PC-3 (cell line): Measurements from ENCODE around the gene STARD3. TPM values are rescaled to one million over a fixed set of nuclear protein-coding genes. Genes with fewer than 3 reads are reported as not detected.

Experiments used
- ATAC-seq: fragments of 200-7000 bp; cut with Tn5 transposase; 2 replicates; pipeline ENCODE4 v1.9.1; 2020; ENCODE audit warnings: mild to moderate bottlenecking, moderate library complexity
- BruUV-seq: library from RNA; stranded (reverse); fragments of 400-500 nt; replicated peaks from 2 replicates; lab custom pipeline; 2021; lab: Mats Ljungman, UMichigan
- CTCF ChIA-PET: fragments of 300-600 bp; sonication (Branson Sonifier 250); formaldehyde crosslinking; loops from one replicate; lab custom pipeline; 2022; ENCODE audit warnings: antibody characterized with exemption; lab: Charles Lee
- POLR2A ChIA-PET: fragments of 300-600 bp; sonication (Branson Sonifier 250); formaldehyde crosslinking; loops from one replicate; lab custom pipeline; 2022; ENCODE audit warnings: antibody characterized with exemption; ENCODE audit not compliant: unreplicated experiment; lab: Charles Lee
- DNase-seq: peaks from one replicate; pipeline ENCODE4 v3.0.0-alpha.2; 2015
- H2AFZ ChIP-seq: fragments of 300-600 bp; sonication (generic); 2 replicates; pipeline ENCODE4 v1.6.0; 2016; ENCODE audit warnings: antibody characterized with exemption, low read length
- H3F3A ChIP-seq: fragments of 300-600 bp; sonication (generic); one replicate; pipeline ENCODE4 v1.6.0; 2017; ENCODE audit warnings: antibody characterized with exemption, low read length, control low read depth, mild to moderate bottlenecking; ENCODE audit not compliant: unreplicated experiment
- H3K27ac ChIP-seq: fragments of 300-600 bp; sonication (generic); 2 replicates; pipeline ENCODE4 v1.5.1; 2016; ENCODE audit warnings: mild to moderate bottlenecking, low read length
- H3K27me3 ChIP-seq: fragments of 300-600 bp; sonication (generic); 2 replicates; pipeline ENCODE4 v1.6.1; 2016; ENCODE audit warnings: low read length, mixed read lengths
- H3K36me3 ChIP-seq: fragments of 300-600 bp; sonication (generic); 2 replicates; pipeline ENCODE4 v1.6.1; 2016; ENCODE audit warnings: low read depth, mixed run types, low read length, mixed read lengths
- H3K4me1 ChIP-seq: fragments of 300-600 bp; sonication (generic); 2 replicates; pipeline ENCODE4 v1.5.1; 2016; ENCODE audit warnings: low read length; ENCODE audit not compliant: insufficient read depth
- H3K4me2 ChIP-seq: fragments of 300-600 bp; sonication (generic); 2 replicates; pipeline ENCODE4 v1.6.0; 2016; ENCODE audit warnings: low read length
- H3K4me3 ChIP-seq: fragments of 300-600 bp; sonication (generic); 2 replicates; pipeline ENCODE4 v1.5.1; 2016; ENCODE audit warnings: mild to moderate bottlenecking, low read length, mixed read lengths
- H3K79me2 ChIP-seq: fragments of 300-600 bp; sonication (generic); 2 replicates; pipeline ENCODE4 v1.6.1; 2017; ENCODE audit warnings: low read length, mixed read lengths
- H3K9ac ChIP-seq: fragments of 300-600 bp; sonication (generic); 2 replicates; pipeline ENCODE4 v1.6.0; 2016; ENCODE audit warnings: mild to moderate bottlenecking, low read length
- H3K9me2 ChIP-seq: fragments of 300-600 bp; sonication (generic); replicated peaks from 2 replicates; pipeline ENCODE4 v1.6.1; 2016; ENCODE audit warnings: mixed run types, low read length, mixed read lengths
- H3K9me3 ChIP-seq: fragments of 300-600 bp; sonication (generic); 2 replicates; pipeline ENCODE4 v1.6.1; 2016; ENCODE audit warnings: low read length, mixed read lengths
- H4K20me1 ChIP-seq: fragments of 300-600 bp; sonication (generic); 2 replicates; pipeline ENCODE4 v1.6.1; 2016; ENCODE audit warnings: low read length, mixed read lengths
- CTCF ChIP-seq: fragments of 300-600 bp; sonication (generic); conservative IDR thresholded peaks from 2 replicates; pipeline ENCODE4 v1.5.1; 2017; ENCODE audit warnings: antibody characterized with exemption, low read depth, mild to moderate bottlenecking, low read length
- EZH2 ChIP-seq: fragments of 300-600 bp; sonication (generic); IDR thresholded peaks from one replicate; pipeline ENCODE4 v1.6.1; 2017; ENCODE audit warnings: antibody characterized with exemption, mild to moderate bottlenecking, low read length; ENCODE audit not compliant: unreplicated experiment
- EZH2phosphoT487 ChIP-seq: fragments of 300-600 bp; sonication (generic); IDR thresholded peaks from 2 replicates; pipeline ENCODE4 v1.6.1; 2018; ENCODE audit warnings: mild to moderate bottlenecking, antibody characterized with exemption, low read length, borderline replicate concordance
- intact Hi-C: fragments of 100-400 bp; cut with micrococcal nuclease; formaldehyde crosslinking; loops from 2 replicates; pipeline ENCODE4 v1.9.0; 2023
- total RNA-seq: library from RNA; depleted of rRNA; stranded (reverse); fragments of >200 nt; gene quantifications from 2 replicates; pipeline ENCODE4 v1.2.3, GENCODE V29; 2014

STARD3 gene
- total RNA-seq, 1 experiment from 2014 or later = 30.5 TPM

- intact Hi-C loops = no loop called here
- no peaks in the 10 kb centered on the region for H4K20me1 ChIP-seq
Measured at GRCh38 chr17:39639566-39640458, 2.9 kb downstream of the STARD3 start.

DNA sequence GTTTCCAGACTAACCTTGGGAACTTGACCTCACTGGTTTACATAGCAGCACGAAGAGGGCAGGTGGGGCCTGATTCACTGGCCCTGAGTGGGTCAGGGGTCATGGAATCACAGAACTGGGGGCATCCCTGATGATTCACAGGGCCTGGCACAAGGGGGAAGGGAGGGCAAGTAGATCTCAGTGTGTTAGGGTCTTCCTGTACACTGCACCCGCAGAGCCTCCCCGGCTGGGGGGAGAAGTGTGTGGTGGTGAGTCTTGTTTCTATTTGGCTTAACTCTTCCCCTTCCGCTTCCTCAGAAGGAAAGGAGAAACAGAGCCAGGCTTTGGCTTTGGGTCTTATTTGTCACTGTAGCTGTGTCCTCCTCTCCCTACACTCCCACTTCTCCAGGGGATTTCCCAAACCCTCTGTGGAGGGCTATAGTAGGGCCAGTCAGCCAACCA, 3.7 kb downstream of the STARD3 start:
- no peaks in the 10 kb centered on the region for H3K9me2 ChIP-seq
- no peaks in the 10 kb centered on the region for H4K20me1 ChIP-seq
- no peak overlapping the region for H3K27ac ChIP-seq
- POLR2A ChIA-PET = no interaction called here
- peaks cover 19% of the 10 kb centered on the region for H3K4me1 ChIP-seq
- CTCF ChIA-PET = interaction anchor here (0.6 kb wide), 1 partner anchor 677 kb away, joined by 5 read pairs; no protein-coding TSS in a partner anchor
- ATAC-seq (no peak), DNase-seq (no peak)
- H2AFZ ChIP-seq = no peak overlapping the region
- intact Hi-C loops = no loop called here
- H3K27me3 ChIP-seq = no peaks in the 10 kb centered on the region
- no peak overlapping the region for H3K4me2 ChIP-seq
- no peak overlapping the region for H3K4me3 ChIP-seq
- H3F3A ChIP-seq = no peaks in the 10 kb centered on the region
- BruUV-seq = no TSS peak
- H3K36me3 ChIP-seq = no peaks in the 10 kb centered on the region
- TF ChIP-seq CTCF (no peak), EZH2 (no peak), EZH2phosphoT487 (no peak)
- no peaks in the 10 kb centered on the region for H3K9me3 ChIP-seq
- H3K9ac ChIP-seq = no peak overlapping the region
- H3K79me2 ChIP-seq = peaks cover 70% of the 10 kb centered on the region

More at GRCh38 chr17:39639566-39640458, 2.9 kb downstream of the STARD3 start:
- Histone ChIP-seq H3K4me1 (peaks cover 19% of the 10 kb centered on the region), H3K9me3 (no peaks in the 10 kb centered on the region), H2AFZ (no peak overlapping the region), H3K27me3 (no peaks in the 10 kb centered on the region), H3K27ac (no peak overlapping the region), H3K9me2 (no peaks in the 10 kb centered on the region), H3K4me2 (no peak overlapping the region), H3K79me2 (peaks cover 70% of the 10 kb centered on the region), H3K4me3 (no peak overlapping the region), H3F3A (no peaks in the 10 kb centered on the region), H3K36me3 (no peaks in the 10 kb centered on the region), H3K9ac (no peak overlapping the region)
- BruUV-seq = no TSS peak
- DNase-seq (no peak), ATAC-seq (no peak)
- TF ChIP-seq EZH2phosphoT487 (no peak), EZH2 (no peak), CTCF (no peak)
- ChIA-PET CTCF (no interaction called here), POLR2A (no interaction called here)

DNA sequence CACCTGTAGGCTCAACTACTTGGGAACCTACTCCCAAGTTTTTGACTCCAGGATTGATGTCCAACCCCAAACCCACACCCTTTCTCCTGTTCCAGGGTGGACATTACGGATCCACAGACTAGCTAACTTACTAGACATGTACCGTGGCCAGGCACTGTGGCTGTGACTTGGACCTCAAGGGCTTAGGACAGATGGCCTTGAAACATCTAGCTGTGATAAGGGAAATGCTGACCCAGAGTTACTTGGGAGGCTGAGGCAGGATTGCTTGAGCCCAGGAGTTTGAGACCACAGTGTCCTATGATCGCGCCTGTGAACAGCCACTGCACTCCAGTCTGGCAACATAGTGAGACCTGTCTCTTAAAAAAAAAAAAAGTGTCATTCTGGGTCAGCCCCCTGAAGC, 4.2 kb downstream of the STARD3 start:
- Histone ChIP-seq H3K27ac (no peak overlapping the region), H3F3A (no peaks in the 10 kb centered on the region), H3K4me2 (no peak overlapping the region), H3K79me2 (peaks cover 70% of the 10 kb centered on the region), H3K9me3 (no peaks in the 10 kb centered on the region), H4K20me1 (no peaks in the 10 kb centered on the region), H2AFZ (no peak overlapping the region), H3K27me3 (no peaks in the 10 kb centered on the region), H3K4me1 (peaks cover 19% of the 10 kb centered on the region), H3K9me2 (no peaks in the 10 kb centered on the region), H3K36me3 (no peaks in the 10 kb centered on the region), H3K4me3 (no peak overlapping the region), H3K9ac (no peak overlapping the region)
- DNase-seq (no peak), ATAC-seq (no peak)
- TF ChIP-seq EZH2phosphoT487 (no peak), EZH2 (no peak), CTCF (no peak)
- CTCF ChIA-PET = interaction anchor here (0.6 kb wide), 1 partner anchor 677 kb away, joined by 5 read pairs; no protein-coding TSS in a partner anchor
- intact Hi-C loops = no loop called here
- POLR2A ChIA-PET = no interaction called here
- BruUV-seq = no TSS peak
